HG03342 (cell line): ENCODE results near the gene RAB11FIP5.

Source experiments
- ATAC-seq: cut with Tn5 transposase; IDR thresholded peaks from one replicate; pipeline ENCODE4 v1.9.1; 2021; ENCODE audit warnings: mild to moderate bottlenecking, moderate library complexity; ENCODE audit not compliant: unreplicated experiment

The RAB11FIP5 gene

DNA sequence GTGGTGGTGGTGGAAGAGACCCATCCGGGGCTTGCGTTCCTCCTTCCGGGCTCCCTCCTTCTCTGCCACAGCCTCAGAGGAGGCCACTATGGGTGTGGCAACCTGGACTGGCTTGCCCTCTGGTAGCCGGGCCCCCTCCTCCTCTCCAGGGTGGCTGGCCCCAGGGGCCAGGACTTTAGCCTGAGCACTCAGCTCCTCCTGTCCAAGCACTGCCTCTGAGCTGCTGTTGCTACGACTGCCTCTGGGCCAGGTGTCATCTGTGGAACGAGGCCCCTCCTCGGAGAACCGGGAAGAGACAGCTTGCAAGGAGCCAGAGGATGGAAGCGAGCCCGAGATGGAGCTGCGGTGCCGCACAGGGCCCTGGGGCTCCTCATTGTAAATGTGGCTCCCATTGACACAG lies 24.5 kb downstream of the RAB11FIP5 start:
- ATAC-seq: no peak

- no peak for ATAC-seq
These were observed 25.4 kb downstream of the RAB11FIP5 start for GRCh38 chr2:73087311-73087710.

DNA sequence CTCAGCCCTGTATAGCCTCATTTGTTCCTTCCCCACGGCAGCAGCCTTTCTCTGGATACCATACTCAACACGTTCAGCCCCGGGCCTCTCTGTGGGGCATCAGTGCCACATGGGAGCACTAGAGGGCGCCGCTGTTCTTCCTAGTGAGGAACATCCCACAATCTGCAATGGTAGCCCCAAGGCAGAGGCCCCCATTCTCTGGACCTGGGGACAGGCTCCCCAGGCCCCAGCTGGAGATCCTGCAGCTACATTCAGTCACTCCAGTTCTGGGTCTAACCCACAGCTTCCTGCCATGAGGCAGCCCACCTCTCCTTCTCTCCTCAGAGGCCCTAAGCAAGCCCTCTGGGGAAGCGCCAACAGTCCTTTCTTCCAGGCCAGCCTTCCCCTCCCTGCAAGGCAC lies 27.1 kb downstream of the RAB11FIP5 start:
- ATAC-seq: peak; percentile 90

DNA sequence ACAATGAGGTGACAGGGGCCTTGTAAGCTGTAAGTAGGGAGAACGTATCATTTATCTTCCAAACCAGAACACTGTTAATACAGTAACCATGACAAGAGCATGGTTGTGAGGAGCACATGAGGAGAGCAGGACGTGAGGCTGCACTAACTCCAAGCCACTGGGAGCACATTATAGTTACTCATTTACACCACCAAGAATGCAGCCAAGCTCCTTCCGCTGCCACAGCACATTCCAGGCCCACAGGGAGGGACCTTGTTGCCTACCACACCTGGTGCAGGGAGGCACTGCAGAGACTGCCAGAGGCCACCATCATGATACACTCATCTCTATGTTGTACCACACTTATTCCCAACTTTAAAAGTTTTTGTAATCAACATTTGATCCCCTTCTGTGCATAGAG lies 27.8 kb downstream of the RAB11FIP5 start:
- no peak for ATAC-seq

DNA sequence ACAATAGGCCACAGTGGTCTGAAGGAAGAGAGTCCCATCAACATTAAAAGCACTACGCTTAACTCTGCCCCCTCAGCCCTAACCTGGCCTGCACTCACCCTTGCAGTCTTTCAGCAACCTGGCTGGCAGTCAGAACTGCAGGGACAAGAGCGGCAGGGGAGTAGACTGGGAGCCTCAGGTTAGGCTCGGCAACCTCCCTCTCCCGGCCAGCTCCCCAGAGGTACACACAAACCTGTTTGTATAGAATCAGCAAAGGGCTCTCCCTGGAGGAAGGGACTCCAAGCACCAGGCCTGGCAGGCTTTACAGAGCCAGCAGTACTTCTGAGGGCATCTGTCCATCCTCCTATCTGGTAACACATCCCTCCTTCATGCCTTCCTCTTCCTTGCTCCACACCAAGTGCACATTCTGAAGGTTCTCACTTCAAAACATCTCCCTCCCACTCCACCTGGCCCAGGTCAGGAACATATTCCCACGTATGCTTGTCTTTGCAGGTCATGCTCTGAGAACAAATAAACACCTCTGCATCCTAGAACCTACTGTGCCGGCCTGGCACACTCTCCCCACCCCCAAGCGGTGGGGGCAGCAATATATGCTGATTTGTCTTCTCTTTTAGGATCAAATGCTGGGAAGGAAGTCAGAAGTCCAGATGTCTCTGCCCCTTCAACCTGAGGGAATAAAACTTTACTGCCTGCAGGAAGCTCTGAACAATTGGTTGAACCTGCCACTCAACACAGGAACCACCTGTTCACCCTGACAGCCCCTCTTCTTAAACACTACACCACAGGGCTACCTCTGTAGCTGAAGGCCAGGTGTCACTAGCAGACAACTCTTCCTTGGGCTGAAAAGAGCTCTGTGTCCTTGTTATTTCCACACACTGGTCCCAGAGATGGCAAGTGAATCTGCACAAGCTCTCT lies 28.6 kb downstream of the RAB11FIP5 start:
- no peak for ATAC-seq

GRCh38 chr2:73082523-73083410 lies 30.0 kb downstream of the RAB11FIP5 start:
- no peak for ATAC-seq

- no peak for ATAC-seq
These were observed 31.5 kb downstream of the RAB11FIP5 start for GRCh38 chr2:73081181-73081671.

DNA sequence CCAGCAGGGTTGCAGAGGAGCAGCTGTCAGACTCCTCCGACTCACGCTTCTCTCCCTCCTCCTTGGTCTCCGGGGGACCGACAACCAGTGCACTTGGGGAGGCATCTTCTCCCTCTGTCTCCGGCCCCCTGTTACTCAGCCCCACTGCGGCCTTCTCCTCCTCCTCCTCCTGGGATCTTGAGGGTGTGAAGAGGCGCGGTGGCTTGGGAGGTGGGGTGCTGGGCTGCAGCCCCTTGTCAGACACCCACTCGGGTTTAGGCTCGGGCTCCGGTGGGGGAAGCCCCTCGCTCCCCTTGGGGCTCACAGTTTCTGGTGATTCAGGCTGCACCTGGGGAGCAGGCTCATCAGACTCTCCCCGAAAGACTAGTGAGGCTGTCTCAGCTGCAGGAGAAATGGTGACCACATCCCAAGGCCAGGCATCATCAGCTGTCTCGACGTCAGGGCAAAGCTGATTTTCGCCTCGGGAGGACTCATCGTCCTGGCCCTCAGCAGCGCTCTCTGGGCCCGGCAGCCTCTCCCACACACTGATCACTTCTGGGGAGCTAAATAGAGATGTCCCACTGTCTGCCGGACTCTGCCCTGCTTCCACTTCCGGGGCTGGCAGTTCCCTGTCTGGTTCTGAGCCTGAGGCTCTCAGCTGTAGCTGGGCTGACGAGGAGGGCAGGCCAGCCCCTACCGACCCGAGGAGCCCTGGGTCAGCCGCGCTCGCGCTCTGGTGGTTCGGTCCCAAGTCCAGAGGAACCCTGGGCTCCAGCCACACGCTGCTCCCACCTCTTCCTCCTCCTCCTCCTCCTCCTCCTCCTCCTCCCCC lies 32.2 kb downstream of the RAB11FIP5 start:
- no peak for ATAC-seq

- ATAC-seq: no peak
These were observed 33.1 kb downstream of the RAB11FIP5 start for GRCh38 chr2:73079636-73080035.

- ATAC-seq: no peak
These were observed 34.0 kb downstream of the RAB11FIP5 start for GRCh38 chr2:73078457-73079411.

GRCh38 chr2:73077424-73077795 lies 35.3 kb downstream of the RAB11FIP5 start:
- no peak for ATAC-seq

DNA sequence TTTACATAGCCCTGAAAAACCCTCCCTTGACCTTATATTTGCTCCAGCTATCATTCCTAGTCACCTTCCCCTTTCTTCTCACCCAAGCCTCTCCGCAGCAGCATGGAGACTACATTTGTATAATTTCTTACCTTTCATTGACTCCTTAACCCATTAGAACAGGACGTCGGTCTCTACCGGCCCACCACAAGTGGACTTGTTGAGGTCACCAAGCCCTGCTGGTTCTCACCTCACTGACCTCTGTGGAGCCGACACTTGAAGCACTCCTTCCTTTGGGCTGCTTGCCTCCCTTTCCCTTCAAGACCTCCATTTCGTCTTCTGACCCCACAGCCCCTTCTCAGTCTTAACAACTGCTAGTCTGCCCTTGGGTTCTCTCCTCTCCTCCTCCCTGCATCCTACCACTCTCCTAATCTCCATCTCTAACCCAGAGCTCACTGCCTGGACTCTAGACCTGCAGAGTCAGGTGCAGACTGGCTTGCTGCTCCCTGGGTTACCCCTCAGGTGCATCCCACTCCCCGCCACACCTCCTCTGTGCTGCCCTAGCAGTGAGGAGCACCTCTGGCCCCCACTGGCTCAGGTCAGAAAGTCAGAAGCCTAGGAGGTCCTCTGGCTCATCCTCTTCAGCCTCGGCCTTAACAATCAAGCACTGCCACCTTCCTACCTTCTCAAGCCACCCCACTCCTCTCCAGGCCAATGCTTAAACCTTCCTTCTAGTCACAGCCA lies 35.9 kb downstream of the RAB11FIP5 start:
- ATAC-seq: no peak

DNA sequence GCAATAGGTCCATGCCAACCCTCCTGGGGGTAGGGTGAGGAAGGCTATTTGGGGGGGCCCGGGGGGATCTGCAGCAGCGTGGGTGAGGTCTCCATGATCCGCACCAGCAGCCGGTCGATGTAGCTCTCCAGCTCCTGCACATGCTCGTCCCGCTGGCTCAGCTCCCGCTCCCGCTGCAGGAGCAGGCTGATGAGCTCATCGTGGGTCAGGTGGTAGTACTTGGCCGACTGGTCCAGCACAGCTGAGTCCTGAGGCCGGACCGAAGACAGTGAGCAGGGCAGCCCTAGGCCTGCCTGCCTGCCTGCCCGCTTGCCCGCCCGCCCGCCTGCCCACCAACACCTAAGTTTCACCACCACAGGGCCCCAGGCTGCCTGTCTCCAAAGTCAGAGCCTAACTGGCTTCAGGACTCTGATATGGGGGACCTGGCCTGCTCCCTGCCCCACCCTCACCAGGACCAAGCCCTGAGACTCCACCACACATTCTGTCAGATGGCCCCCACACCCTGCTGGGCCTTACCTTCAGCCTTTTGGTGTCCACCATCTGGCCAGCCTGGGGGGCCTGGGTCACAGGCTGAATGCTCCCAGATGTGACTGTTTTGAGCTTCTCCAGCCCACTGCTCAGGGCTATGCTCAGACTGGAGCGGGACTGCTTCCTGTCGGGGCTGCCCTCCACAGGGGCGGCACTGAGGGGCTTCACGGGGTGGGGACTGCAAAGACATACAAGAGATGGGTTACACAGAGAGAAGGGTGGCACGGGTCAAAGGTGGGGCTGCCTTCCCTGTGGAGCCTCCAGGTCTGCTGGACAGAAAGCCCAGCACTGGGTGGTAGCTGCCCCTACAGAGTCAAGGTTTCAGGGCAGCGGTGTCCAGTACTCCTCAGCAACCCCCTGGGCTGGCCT lies 37.0 kb downstream of the RAB11FIP5 start:
- no peak for ATAC-seq

DNA sequence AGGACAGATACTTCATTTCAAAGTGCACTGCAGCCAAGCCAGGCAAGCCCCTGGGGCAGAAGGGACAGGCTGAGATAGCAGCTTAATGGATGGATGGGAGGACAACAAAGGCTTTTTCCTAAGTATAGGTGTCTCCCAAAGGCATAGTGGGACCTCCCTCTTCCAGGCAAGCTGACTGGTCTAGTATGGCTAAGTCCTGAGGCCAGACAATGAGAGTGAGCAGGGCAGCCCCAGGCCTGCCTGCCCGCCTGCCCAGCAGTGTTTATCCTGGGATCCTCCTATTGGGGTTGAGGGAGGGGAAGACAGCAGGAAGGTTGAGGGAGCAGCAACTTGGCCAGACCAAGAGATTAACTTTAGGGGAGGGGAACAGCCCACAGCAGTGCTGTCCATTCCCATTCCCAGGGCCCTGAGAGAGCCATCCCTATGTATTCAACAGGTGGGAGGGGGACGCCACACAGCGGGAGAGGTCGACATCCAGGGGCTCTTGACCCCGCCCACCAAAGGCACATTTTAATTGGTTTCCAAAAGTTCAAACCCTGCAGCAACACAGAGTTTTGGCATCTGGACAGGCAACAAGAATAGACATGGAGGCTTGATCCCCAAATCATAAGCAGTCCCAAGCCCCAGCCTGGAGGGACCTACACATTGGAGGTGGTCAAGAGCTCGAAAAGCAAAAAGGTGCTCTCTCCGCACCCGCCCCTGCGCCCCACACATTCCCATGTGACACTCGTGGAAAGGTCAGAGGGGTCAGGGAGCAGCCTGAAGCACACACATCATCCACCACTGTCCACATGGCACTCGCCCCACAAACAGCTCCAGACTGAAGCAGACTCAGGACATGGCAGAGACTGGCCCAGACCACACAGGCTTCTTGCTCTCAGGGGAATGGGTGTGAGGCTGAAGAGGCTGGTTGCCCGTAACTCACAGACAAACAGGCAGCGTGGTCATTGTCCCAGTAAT lies 38.4 kb downstream of the RAB11FIP5 start:
- ATAC-seq: no peak

- ATAC-seq: no peak
These were observed 40.3 kb downstream of the RAB11FIP5 start for GRCh38 chr2:73072416-73072815.

- peak; percentile 10 for ATAC-seq
These were observed 40.7 kb downstream of the RAB11FIP5 start for GRCh38 chr2:73072129-73072395.
